Heart left ventricle (tissue), 13 donors: ENCODE results near the gene RAB23.

ENCODE experiments used
- CTCF ChIP-seq, 12 donors: fragments of 200-600 bp; sonication (generic) in 4 of 12; IDR thresholded peaks; one replicate each; pipeline versions ENCODE4 v1.5.0 to v1.8.0; 2018 to 2022; ENCODE audit warnings: antibody characterized with exemption in 12 of 12, mild to moderate bottlenecking in 5 of 12
- POLR2A ChIP-seq, 2 donors: fragments of 450-650 bp; IDR thresholded peaks; one replicate each; pipeline ENCODE4 v1.6.1; 2017; ENCODE audit warnings: antibody characterized with exemption in 2 of 2, mild to moderate bottlenecking in 2 of 2, moderate library complexity in 2 of 2
- donor health status: ischemic (EF 13 %, LVEDD 7.1; RV severe dilation, severe dysfunction).
- donor health status: DM: no; HTN: yes; CAD: no.
- donor health status: DM: no; HTN: no; CAD: no.
- donor health status: ischemic (EF 25% LVEDD 6.9; RV normal size, moderate dysfunction).
- donor health status: ischemic (EF 25% LVEDD 5.7; RV mildly dilated, moderate dysfunction).
- donor health status: ischemic (EF 35%, LVEDD 5.7; RV mildly dilated, moderate dysfunction).
- donor health status: nonischemic (EF 11% LVEDD 7.7; RV severe dilation, severe dysfunction).
- donor health status: DM: yes; HTN: yes; CAD: no.
- donor health status: PGD.
- donor health status: ischemic (EF 29% LVEDD 5.4; RV normal size, mild dysfunction).
- donor health status: nonischemic (EF 23%, LVEDD 6.1; RV moderate dilation, normal function).

- TF ChIP-seq CTCF (IDR thresholded peaks at IDR 0.05) (no peak), POLR2A (IDR thresholded peaks at IDR 0.05) (no peak)
Observed at GRCh38 chr6:57243954-57244353, 21.8 kb upstream of the RAB23 start.
